K562 (cell line): Measurements from ENCODE around the gene HOXC12. TPM values are rescaled to one million over a fixed set of nuclear protein-coding genes. Genes with fewer than 3 reads are reported as not detected.

ENCODE experiments used
- ATAC-seq: fragments of 200-7000 bp; cut with Tn5 transposase; 3 replicates; pipeline ENCODE4 v1.9.1; 2020; ENCODE audit warnings: moderate library complexity
- BruUV-seq: library from RNA; stranded (reverse); fragments of 400-500 nt; replicated peaks from 2 replicates; lab custom pipeline; 2021; lab: Mats Ljungman, UMichigan
- CTCF ChIA-PET: fragments of 300-600 bp; formaldehyde crosslinking; extraction: SDS; loops from one replicate; lab custom pipeline; 2021; ENCODE audit warnings: low intra/inter-chr PET ratio; lab: Yijun Ruan, JAX
- POLR2A ChIA-PET: fragments of 300-600, 350-650 bp; sonication (Branson Sonifier 250); formaldehyde crosslinking; extraction: SDS; loops from one replicate; lab custom pipeline; 2021; ENCODE audit warnings: antibody characterized with exemption, inconsistent platforms; lab: Yijun Ruan, JAX
- DNase-seq, 4 experiments: peaks; one replicate each; pipeline versions ENCODE4 v3.0.0 to v3.0.0-alpha.2; 2011 to 2018; ENCODE audit warnings: low spot score in 3 of 4, mixed read lengths in 3 of 4; ENCODE audit errors: extremely low read depth in 1 of 4
- FAIRE-seq: peaks from 2 replicates; lab custom pipeline; 2011; peaks lifted over from hg19 to GRCh38; lab: Jason Lieb, UNC
- H2AFZ ChIP-seq: 2 replicates; pipeline ENCODE4 v1.6.0; 2011; ENCODE audit warnings: low read depth, low read length, control low read depth, inconsistent platforms
- H3K27ac ChIP-seq: fragments of 200-600 bp; 3 replicates; pipeline ENCODE4 v1.8.0; 2011; ENCODE audit warnings: low read depth, mild to moderate bottlenecking, control low read depth, inconsistent platforms, low read length, moderate library complexity, mixed read lengths; ENCODE audit errors: extremely low read depth
- H3K27me3 ChIP-seq, 2 experiments: fragments of 300-600 bp in 1 of 2; 2 replicates in 1 of 2; 3 replicates in 1 of 2; pipeline versions ENCODE4 v1.6.0 to v1.8.0; 2011; ENCODE audit warnings: inconsistent platforms in 2 of 2, low read length in 2 of 2, mild to moderate bottlenecking in 1 of 2, mixed read lengths in 1 of 2, moderate library complexity in 1 of 2; ENCODE audit not compliant: control insufficient read depth in 2 of 2, insufficient read depth in 2 of 2
- H3K36me3 ChIP-seq: fragments of 300-600 bp; 3 replicates; pipeline ENCODE4 v1.8.0; 2011; ENCODE audit warnings: mild to moderate bottlenecking, low read length, inconsistent platforms; ENCODE audit not compliant: control insufficient read depth, insufficient read depth
- H3K4me1 ChIP-seq, 2 experiments: fragments of 200-600 bp in 1 of 2; replicated peaks in 1 of 2; 2 replicates in 1 of 2; 3 replicates in 1 of 2; pipeline versions ENCODE4 v1.5.1 to v1.8.0; 2011; ENCODE audit warnings: inconsistent platforms in 2 of 2, low read length in 2 of 2, mild to moderate bottlenecking in 1 of 2, mixed read lengths in 1 of 2, moderate library complexity in 1 of 2; ENCODE audit not compliant: control insufficient read depth in 2 of 2, insufficient read depth in 2 of 2
- H3K4me2 ChIP-seq: 2 replicates; pipeline ENCODE4 v1.6.1; 2011; ENCODE audit warnings: low read length, control low read depth, inconsistent platforms, mixed read lengths; ENCODE audit not compliant: insufficient read depth
- H3K4me3 ChIP-seq: fragments of 200-600 bp; sonication (generic), shearing (Covaris generic); 2 replicates; pipeline ENCODE4 v1.5.1; 2016; ENCODE audit warnings: control low read depth, inconsistent platforms
- H3K79me2 ChIP-seq: fragments of 200-600 bp; 3 replicates; pipeline ENCODE4 v1.8.0; 2011; ENCODE audit warnings: low read length, inconsistent platforms; ENCODE audit not compliant: control insufficient read depth, insufficient read depth
- H3K9ac ChIP-seq, 2 experiments: 2 replicates each; pipeline versions ENCODE4 v1.6.0 to v1.6.1; 2011; ENCODE audit warnings: low read depth in 2 of 2, low read length in 2 of 2, control low read depth in 1 of 2, inconsistent platforms in 1 of 2, mild to moderate bottlenecking in 1 of 2, mixed read lengths in 1 of 2; ENCODE audit not compliant: insufficient read depth in 1 of 2
- H3K9me1 ChIP-seq: one replicate; pipeline ENCODE4 v1.6.0; 2011; ENCODE audit warnings: inconsistent platforms, mild to moderate bottlenecking, low read length, moderate library complexity; ENCODE audit not compliant: control insufficient read depth, insufficient read depth
- H3K9me3 ChIP-seq: replicated peaks from 2 replicates; pipeline ENCODE4 v1.5.1; 2011; ENCODE audit warnings: low read depth, low read length, inconsistent platforms; ENCODE audit not compliant: control insufficient read depth, insufficient read depth
- H4K20me1 ChIP-seq: replicated peaks from 2 replicates; pipeline ENCODE4 v1.6.1; 2011; ENCODE audit warnings: low read length, inconsistent platforms, mixed read lengths; ENCODE audit not compliant: control insufficient read depth, insufficient read depth
- GABPB1 ChIP-seq: sonication (generic); formaldehyde crosslinking; IDR thresholded peaks from 2 replicates; pipeline ENCODE4 v1.8.0; 2022; ENCODE audit warnings: mild to moderate bottlenecking, missing genetic modification reagents
- RBM15 ChIP-seq: fragments of 200-400 bp; formaldehyde crosslinking; IDR thresholded peaks from 2 replicates; pipeline ENCODE4 v1.6.1; 2018; ENCODE audit warnings: mild to moderate bottlenecking, low read length, moderate library complexity; ENCODE audit not compliant: insufficient read depth
- RNF219 ChIP-seq: fragments of 250-450 bp; sonication (Bioruptor Pico); IDR thresholded peaks from 2 replicates; pipeline ENCODE4 v1.5.0; 2022; ENCODE audit warnings: mild to moderate bottlenecking
- SMAD4 ChIP-seq: fragments of 250-450 bp; sonication (Bioruptor Pico); conservative IDR thresholded peaks from 2 replicates; pipeline ENCODE4 v1.8.0; 2021; ENCODE audit warnings: inconsistent platforms, mild to moderate bottlenecking, moderate library complexity
- TAF1 ChIP-seq: IDR thresholded peaks from 2 replicates; pipeline ENCODE4 v1.6.1; 2011; ENCODE audit warnings: mild to moderate bottlenecking, low read length, moderate library complexity; ENCODE audit not compliant: insufficient read depth, control insufficient read depth, severe bottlenecking; ENCODE audit errors: extremely low read depth
- THRB ChIP-seq: fragments of 450-650 bp; formaldehyde crosslinking; conservative IDR thresholded peaks from 2 replicates; pipeline ENCODE4 v1.4.0; 2022; ENCODE audit warnings: mild to moderate bottlenecking, missing genetic modification characterization
- YBX1 ChIP-seq: fragments of 450-650 bp; IDR thresholded peaks from 2 replicates; pipeline ENCODE4 v1.7.1; 2016; ENCODE audit warnings: mild to moderate bottlenecking
- ZFP91 ChIP-seq: sonication (generic); formaldehyde crosslinking; IDR thresholded peaks from 2 replicates; pipeline ENCODE4 v1.8.0; 2022; ENCODE audit warnings: mild to moderate bottlenecking, missing genetic modification reagents
- ZNF146 ChIP-seq: IDR thresholded peaks from one replicate; pipeline ENCODE4 v1.6.1; 2018; ENCODE audit warnings: missing compliant biosample characterization; ENCODE audit not compliant: unreplicated experiment
- ZNF436 ChIP-seq: fragments of 250-450, 450-650 bp; sonication (Bioruptor Pico); formaldehyde crosslinking; IDR thresholded peaks from 2 replicates; pipeline ENCODE4 v1.7.0; 2020; ENCODE audit warnings: mild to moderate bottlenecking
- WGBS: fragments of 100-300 bp; shearing (Covaris generic); methylation state at CpG from one replicate; pipeline ENCODE4 v1.1.6; 2016; ENCODE audit warnings: low coverage, mixed read lengths; ENCODE audit not compliant: insufficient coverage; ENCODE audit errors: missing lambda C conversion rate; 5-methylcytosine and 5-hydroxymethylcytosine counted together
- in situ Hi-C: fragments of 300-500 bp; cut with MboI; formaldehyde crosslinking; loops from 4 replicates; pipeline ENCODE4 v1.15.0; 2018; ENCODE audit warnings: inconsistent platforms, mixed read lengths
- intact Hi-C: fragments of 100-400 bp; cut with micrococcal nuclease; formaldehyde crosslinking; loops from 2 replicates; pipeline ENCODE4 v1.14.2; 2022
- polyA plus RNA-seq, 8 experiments: library from polyadenylated mRNA; depleted of rRNA in 4 of 8; stranded (reverse) in 5 of 8; unstranded in 3 of 8; fragments of >200 nt; fragmentation: Nextera tagmentation in 2 of 8; fragmentation: Illumina TruSeq in 1 of 8; extraction: Ambion mirVana in 2 of 8; extraction: Trizol in 1 of 8; gene quantifications; 2 replicates each; pipeline versions ENCODE4 v1.2.1 to v1.2.3, GENCODE V29; 2011 to 2014; ENCODE audit warnings: inconsistent platforms in 1 of 8, missing spikeins in 1 of 8
- total RNA-seq, 7 experiments: library from RNA; depleted of rRNA in 6 of 7; stranded (reverse); fragments of >200 nt in 6 of 7; fragmentation: Illumina TruSeq in 2 of 7; extraction: Trizol in 2 of 7; gene quantifications; 2 replicates each; pipeline versions ENCODE4 v1.2.1 to v1.2.3, GENCODE V29; 2011 to 2021; ENCODE audit warnings: low replicate concordance in 1 of 7

Gene HOXC12
- total and polyA plus RNA-seq, 9 of the 15 experiments (the other 6 are each of a cell fraction or from before 2014, with no cell fraction given): 0.04 to 0.36 (median 0.11) TPM; not detected in 1

DNA sequence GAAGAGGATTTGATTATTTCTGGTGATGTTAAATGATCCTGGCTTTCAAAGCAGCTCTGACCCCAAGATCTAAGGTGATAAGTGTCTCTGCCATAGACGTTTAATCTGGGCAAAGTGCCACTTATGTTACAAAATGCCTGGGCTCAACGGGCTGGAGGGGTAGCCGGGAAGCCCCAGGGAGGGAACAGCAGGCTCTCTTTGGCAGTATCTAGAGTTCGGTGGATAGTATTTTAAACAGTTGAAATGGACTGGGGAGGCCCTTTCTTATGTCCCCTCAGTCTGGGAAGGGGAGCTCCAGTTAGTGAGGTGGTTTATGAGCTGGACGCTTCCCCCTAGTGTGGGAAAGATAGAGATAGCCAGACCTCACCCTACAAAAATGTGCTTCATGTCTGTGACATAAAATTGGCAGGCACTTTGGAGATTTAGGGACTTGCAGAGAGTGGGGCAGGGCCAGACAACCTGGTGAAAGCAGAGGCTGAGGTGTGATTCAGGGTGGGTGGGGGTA lies 12.8 kb downstream of the HOXC12 start (continued):
- TF ChIP-seq ZFP91 (CRISPR knock-in tag) (no peak), SMAD4 (CRISPR knock-in tag) (no peak), ZNF436 (CRISPR knock-in tag) (no peak)

GRCh38 chr12:53968214-53969127 lies 13.8 kb downstream of the HOXC12 start:
- no TSS peak for BruUV-seq
- Histone ChIP-seq H4K20me1 (peaks cover 5% of the 10 kb centered on the region), H3K4me2 (no peak overlapping the region), H3K4me3 (no peak overlapping the region), H2AFZ (no peak overlapping the region), H3K4me1 (peaks cover 0 to 15% of the 10 kb centered on the region in 2 experiments; a peak in 4 of 5 replicates), H3K27me3 (peaks cover 81 to 90% of the 10 kb centered on the region in 2 experiments), H3K79me2 (no peaks in the 10 kb centered on the region), H3K27ac (no peak overlapping the region), H3K36me3 (no peaks in the 10 kb centered on the region), H3K9me3 (no peaks in the 10 kb centered on the region), H3K9me1 (no peaks in the 10 kb centered on the region), H3K9ac (no peak overlapping the region; a peak in 1 of 4 replicates)
- 5% methylated on average over 24 of the region's 24 CpGs for WGBS
- CTCF ChIA-PET: no interaction called here
- no peak for FAIRE-seq
- POLR2A ChIA-PET: interaction anchor here (0.9 to 1.2 kb wide), 2 partner anchors 25 to 29 kb away, joined by 3 to 4 read pairs; no protein-coding TSS in a partner anchor
- ATAC-seq: no peak
- intact Hi-C loops (no loop called here), in situ Hi-C loops (no loop called here)
- no peak for DNase-seq
- TF ChIP-seq THRB (CRISPR knock-in tag): no peak
- TF ChIP-seq RNF219 (CRISPR knock-in tag): no peak
- no peak for TF ChIP-seq GABPB1 (CRISPR knock-in tag)
- TF ChIP-seq YBX1: no peak
- TF ChIP-seq TAF1: no peak
- no peak for TF ChIP-seq RBM15
- TF ChIP-seq ZNF146 (CRISPR knock-in tag): no peak
